Osteocyte (in vitro differentiated cells): Measurements from ENCODE around the gene FAM171A2. TPM values are rescaled to one million over a fixed set of nuclear protein-coding genes. Genes with fewer than 3 reads are reported as not detected.

Experiments used
- DNase-seq: peaks from one replicate; pipeline ENCODE4 v3.0.0; 2021; ENCODE audit warnings: mixed read lengths; ENCODE audit not compliant: unreplicated experiment; ENCODE audit errors: extremely low spot score
- H3K27ac Mint-ChIP-seq: one replicate; pipeline ENCODE4 v1.8.0; 2021; ENCODE audit warnings: mild to moderate bottlenecking, mixed read lengths; ENCODE audit not compliant: unreplicated experiment
- H3K27me3 Mint-ChIP-seq: one replicate; pipeline ENCODE4 v1.8.0; 2021; ENCODE audit warnings: mixed read lengths; ENCODE audit not compliant: unreplicated experiment
- H3K36me3 Mint-ChIP-seq: one replicate; pipeline ENCODE4 v1.8.0; 2021; ENCODE audit warnings: mixed read lengths; ENCODE audit not compliant: unreplicated experiment
- H3K4me1 Mint-ChIP-seq: one replicate; pipeline ENCODE4 v1.8.0; 2021; ENCODE audit warnings: mixed read lengths; ENCODE audit not compliant: unreplicated experiment
- H3K4me3 Mint-ChIP-seq: one replicate; pipeline ENCODE4 v1.8.0; 2021; ENCODE audit warnings: mild to moderate bottlenecking, moderate library complexity, mixed read lengths; ENCODE audit not compliant: unreplicated experiment
- H3K9me3 Mint-ChIP-seq: one replicate; pipeline ENCODE4 v1.8.0; 2021; ENCODE audit warnings: mixed read lengths; ENCODE audit not compliant: unreplicated experiment
- CTCF ChIP-seq: fragments of 200-600 bp; sonication (generic); IDR thresholded peaks from 2 replicates; pipeline ENCODE4 v1.5.0; 2021; ENCODE audit warnings: antibody characterized with exemption, mild to moderate bottlenecking, moderate library complexity
- total RNA-seq: library from RNA; stranded (reverse); gene quantifications from 2 replicates; pipeline ENCODE4 v1.2.1, GENCODE V29; 2021

The FAM171A2 gene
- total RNA-seq, 1 donor from 2014 or later, result 26.9 TPM

DNA sequence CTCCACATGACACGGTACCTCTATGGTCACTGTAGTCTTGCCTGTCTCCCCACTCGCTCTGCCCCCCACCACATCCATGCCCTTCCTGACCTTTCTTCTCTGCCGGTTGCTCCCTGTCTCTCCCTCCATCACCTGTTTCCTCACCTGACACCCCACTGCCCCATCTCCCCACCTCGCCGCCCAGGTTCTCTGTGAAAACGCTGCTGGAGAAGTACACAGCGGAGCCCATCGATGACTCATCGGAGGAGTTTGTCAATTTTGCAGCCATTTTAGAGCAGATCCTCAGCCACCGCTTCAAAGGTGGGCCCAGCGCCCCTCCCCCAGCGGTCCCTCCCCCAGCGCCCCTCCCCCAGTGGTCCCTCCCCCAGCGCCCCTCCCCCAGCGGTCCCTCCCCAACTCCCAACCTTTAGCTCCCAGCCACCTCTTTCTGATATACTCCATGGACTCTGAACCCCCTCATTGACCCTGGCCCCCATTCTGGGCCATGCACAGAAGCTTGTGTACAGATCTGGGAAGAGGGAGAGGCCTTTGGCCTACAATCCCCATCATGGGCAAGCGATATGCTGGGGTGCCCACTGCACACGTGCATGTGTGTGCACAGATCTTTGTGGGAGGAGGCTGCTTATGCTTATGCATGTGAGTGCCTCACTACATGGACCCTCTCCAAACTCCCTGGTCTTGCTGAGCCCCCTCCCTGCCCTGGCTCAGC is 51.1 kb downstream of the FAM171A2 start:
- no peak for DNase-seq
- Mint-ChIP-seq H3K4me3 (no peak overlapping the region), H3K9me3 (no peaks in the 10 kb centered on the region), H3K36me3 (no peaks in the 10 kb centered on the region), H3K27ac (no peak overlapping the region), H3K27me3 (peaks cover 40% of the 10 kb centered on the region), H3K4me1 (peaks cover 16% of the 10 kb centered on the region)
- TF ChIP-seq CTCF, result no peak

GRCh38 chr17:44311562-44312181 is 52.0 kb downstream of the FAM171A2 start:
- no peak for TF ChIP-seq CTCF
- no peak overlapping the region for H3K4me3 Mint-ChIP-seq
- no peaks in the 10 kb centered on the region for H3K36me3 Mint-ChIP-seq
- H3K9me3 Mint-ChIP-seq, result no peaks in the 10 kb centered on the region
- H3K27ac Mint-ChIP-seq, result no peak overlapping the region
- DNase-seq, result no peak
- peaks cover 39% of the 10 kb centered on the region for H3K27me3 Mint-ChIP-seq
- H3K4me1 Mint-ChIP-seq, result peaks cover 16% of the 10 kb centered on the region

DNA sequence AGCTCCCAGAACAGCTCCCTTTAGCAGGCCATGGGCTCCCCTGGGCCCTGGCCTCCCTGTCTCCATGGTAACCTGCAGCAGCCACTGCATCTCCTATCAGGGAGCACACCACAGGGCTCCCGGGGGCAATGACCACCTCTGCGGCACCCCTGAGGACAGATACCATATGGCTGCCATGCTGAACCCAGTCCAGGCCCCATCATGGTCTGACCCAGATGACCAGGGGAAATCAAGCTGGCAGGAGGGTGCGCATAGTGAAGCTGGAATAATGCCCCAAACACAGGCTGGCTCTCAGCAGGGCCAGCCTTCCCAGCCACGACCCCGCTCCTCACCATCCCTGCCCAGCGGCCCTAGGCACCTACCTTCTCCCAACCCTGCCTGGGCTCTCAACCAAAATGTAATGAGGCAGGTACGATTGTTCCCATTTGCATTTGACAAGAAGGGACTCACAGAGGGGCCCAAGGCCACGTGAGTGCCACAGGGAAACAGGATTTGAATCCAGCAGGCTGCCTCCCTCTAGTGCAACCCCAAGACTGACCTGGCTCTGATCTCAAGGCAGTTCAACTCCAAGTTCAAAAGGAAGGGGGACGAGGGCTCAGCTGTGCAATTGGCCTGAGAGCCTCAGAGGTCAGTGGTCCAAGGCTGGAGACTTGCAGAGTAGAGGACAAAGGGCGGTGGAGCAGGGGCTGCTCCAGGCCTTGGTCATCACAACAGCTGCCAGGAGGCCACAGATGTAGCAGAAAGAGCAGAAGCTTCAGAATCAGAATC is 52.9 kb downstream of the FAM171A2 start:
- H3K27me3 Mint-ChIP-seq, result peaks cover 35% of the 10 kb centered on the region
- DNase-seq, result no peak
- no peaks in the 10 kb centered on the region for H3K36me3 Mint-ChIP-seq
- TF ChIP-seq CTCF, result no peak
- no peak overlapping the region for H3K27ac Mint-ChIP-seq
- H3K9me3 Mint-ChIP-seq, result no peaks in the 10 kb centered on the region
- H3K4me3 Mint-ChIP-seq, result no peak overlapping the region
- peaks cover 10% of the 10 kb centered on the region for H3K4me1 Mint-ChIP-seq

- peaks cover 30% of the 10 kb centered on the region for H3K27me3 Mint-ChIP-seq
- TF ChIP-seq CTCF, result no peak
- H3K36me3 Mint-ChIP-seq, result no peaks in the 10 kb centered on the region
- no peak for DNase-seq
- H3K4me3 Mint-ChIP-seq, result no peak overlapping the region
- peaks cover 6% of the 10 kb centered on the region for H3K4me1 Mint-ChIP-seq
- no peak overlapping the region for H3K27ac Mint-ChIP-seq
- no peaks in the 10 kb centered on the region for H3K9me3 Mint-ChIP-seq
Observed at GRCh38 chr17:44310188-44310587, 53.5 kb downstream of the FAM171A2 start.

DNA sequence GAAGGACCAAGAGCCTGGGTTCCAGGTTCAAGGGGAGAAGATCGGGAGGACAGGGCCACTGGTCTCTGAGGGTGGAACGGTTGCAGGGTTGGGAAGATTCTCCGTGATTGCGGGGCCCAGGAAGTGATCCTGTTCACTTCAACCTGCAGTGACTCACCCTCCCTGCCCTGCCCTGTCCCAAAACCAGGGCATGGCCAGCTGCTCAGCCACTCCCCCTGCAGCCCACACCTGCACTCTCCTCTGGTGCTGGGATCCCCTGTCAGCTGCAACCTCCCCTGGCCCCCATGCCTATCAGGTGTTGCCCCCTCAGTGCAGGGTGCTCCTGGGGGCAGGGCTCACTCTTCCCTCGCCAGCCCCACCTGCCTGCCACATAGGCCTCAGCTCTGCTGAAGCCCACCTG is 54.2 kb downstream of the FAM171A2 start:
- peaks cover 36% of the 10 kb centered on the region for H3K27me3 Mint-ChIP-seq
- H3K9me3 Mint-ChIP-seq, result no peaks in the 10 kb centered on the region
- no peak for DNase-seq
- no peaks in the 10 kb centered on the region for H3K36me3 Mint-ChIP-seq
- no peak overlapping the region for H3K27ac Mint-ChIP-seq
- H3K4me1 Mint-ChIP-seq, result peaks cover 5% of the 10 kb centered on the region
- H3K4me3 Mint-ChIP-seq, result no peak overlapping the region
- TF ChIP-seq CTCF, result no peak
